Measurements from ENCODE around the gene ZBTB20. TPM values are rescaled to one million over a fixed set of nuclear protein-coding genes. Genes with fewer than 3 reads are reported as not detected.

The ZBTB20 gene
- total RNA-seq, 1 donor from 2014 or later, result 66.4 TPM

- ATAC-seq (no peak), DNase-seq (no peak)
- H3K27me3 ChIP-seq (ENCODE audit: low read depth), result no peaks in the 10 kb centered on the region
- no peaks in the 10 kb centered on the region for H3K9me3 ChIP-seq
- H3K4me3 ChIP-seq, result no peak overlapping the region
- no peak for TF ChIP-seq CTCF (IDR thresholded peaks at IDR 0.05)
- no peaks in the 10 kb centered on the region for H3K36me3 ChIP-seq
- H3K4me1 ChIP-seq, result peaks cover 6% of the 10 kb centered on the region
- intact Hi-C loops (cut with DNase I), result no loop called here
- no peak overlapping the region for H3K27ac ChIP-seq
Observed at GRCh38 chr3:114650808-114651207, 496.3 kb downstream of the ZBTB20 start.

GRCh38 chr3:114649331-114649730 is 497.8 kb downstream of the ZBTB20 start:
- H3K4me1 ChIP-seq, result peaks cover 6% of the 10 kb centered on the region
- DNase-seq, result no peak
- H3K4me3 ChIP-seq, result no peak overlapping the region
- TF ChIP-seq CTCF (IDR thresholded peaks at IDR 0.05), result no peak
- intact Hi-C loops (cut with DNase I), result no loop called here
- H3K36me3 ChIP-seq, result no peaks in the 10 kb centered on the region
- no peak for ATAC-seq
- no peaks in the 10 kb centered on the region for H3K9me3 ChIP-seq
- H3K27me3 ChIP-seq (ENCODE audit: low read depth), result no peaks in the 10 kb centered on the region
- no peak overlapping the region for H3K27ac ChIP-seq

GRCh38 chr3:114646526-114646925 is 500.6 kb downstream of the ZBTB20 start:
- Histone ChIP-seq H3K27ac (no peak overlapping the region), H3K9me3 (no peaks in the 10 kb centered on the region), H3K4me1 (peaks cover 6% of the 10 kb centered on the region), H3K27me3 (ENCODE audit: low read depth) (no peaks in the 10 kb centered on the region), H3K36me3 (no peaks in the 10 kb centered on the region), H3K4me3 (no peak overlapping the region)
- DNase-seq (no peak), ATAC-seq (no peak)
- TF ChIP-seq CTCF (IDR thresholded peaks at IDR 0.05), result no peak
- intact Hi-C loops (cut with DNase I), result no loop called here

- Histone ChIP-seq H3K4me3 (no peak overlapping the region), H3K36me3 (no peaks in the 10 kb centered on the region), H3K4me1 (peaks cover 2% of the 10 kb centered on the region), H3K27me3 (ENCODE audit: low read depth) (no peaks in the 10 kb centered on the region), H3K27ac (no peak overlapping the region), H3K9me3 (no peaks in the 10 kb centered on the region)
- DNase-seq (no peak), ATAC-seq (no peak)
- TF ChIP-seq CTCF (IDR thresholded peaks at IDR 0.05), result no peak
- intact Hi-C loops (cut with DNase I), result no loop called here
Observed at GRCh38 chr3:114645392-114645791, 501.7 kb downstream of the ZBTB20 start.

- Histone ChIP-seq H3K4me3 (no peak overlapping the region), H3K27me3 (ENCODE audit: low read depth) (no peaks in the 10 kb centered on the region), H3K9me3 (no peaks in the 10 kb centered on the region), H3K27ac (no peak overlapping the region), H3K36me3 (no peaks in the 10 kb centered on the region), H3K4me1 (no peaks in the 10 kb centered on the region)
- intact Hi-C loops (cut with DNase I), result no loop called here
- no peak for TF ChIP-seq CTCF (IDR thresholded peaks at IDR 0.05)
- DNase-seq, result no peak
- no peak for ATAC-seq
Observed at GRCh38 chr3:114644367-114644766, 502.7 kb downstream of the ZBTB20 start.
